GM21381 (cell line): ENCODE measurements around the gene BAD.

Source experiments
- ATAC-seq: cut with Tn5 transposase; IDR thresholded peaks from one replicate; pipeline ENCODE4 v1.9.1; 2021; ENCODE audit warnings: mild to moderate bottlenecking, moderate library complexity; ENCODE audit not compliant: unreplicated experiment

BAD gene

GRCh38 chr11:64281957-64282770 is 2.3 kb downstream of the BAD start:
- ATAC-seq, result no peak

- ATAC-seq, result no peak
Observed at GRCh38 chr11:64278576-64279190, 5.8 kb downstream of the BAD start.

- ATAC-seq, result no peak
Observed at GRCh38 chr11:64276653-64277431, 7.6 kb downstream of the BAD start.

GRCh38 chr11:64275841-64276240 is 8.6 kb downstream of the BAD start:
- no peak for ATAC-seq

- ATAC-seq, result no peak
Observed at GRCh38 chr11:64275031-64275800, 9.2 kb downstream of the BAD start.

- peak; percentile 60 for ATAC-seq
Observed at GRCh38 chr11:64269540-64270220, 14.8 kb downstream of the BAD start.

GRCh38 chr11:64268893-64269539 is 15.4 kb downstream of the BAD start:
- ATAC-seq, result peak; percentile 6

- ATAC-seq, result no peak
Observed at GRCh38 chr11:64268025-64268892, 16.2 kb downstream of the BAD start.

GRCh38 chr11:64267207-64267945 is 17.1 kb downstream of the BAD start:
- no peak for ATAC-seq

- no peak for ATAC-seq
Observed at GRCh38 chr11:64266339-64266738, 18.1 kb downstream of the BAD start.

- no peak for ATAC-seq
Observed at GRCh38 chr11:64265176-64266160, 19.0 kb downstream of the BAD start.

GRCh38 chr11:64264371-64264852 is 20.1 kb downstream of the BAD start:
- no peak for ATAC-seq

- ATAC-seq, result no peak
Observed at GRCh38 chr11:64263947-64264317, 20.5 kb downstream of the BAD start.

GRCh38 chr11:64263021-64263946 is 21.2 kb downstream of the BAD start:
- no peak for ATAC-seq

- ATAC-seq, result no peak
Observed at GRCh38 chr11:64262271-64263002, 22.0 kb downstream of the BAD start.
